Measurements from ENCODE around the gene MAP2K4. TPM values are rescaled to one million over a fixed set of nuclear protein-coding genes. Genes with fewer than 3 reads are reported as not detected.
A peak's percentile ranks its signal among the peaks of the same experiment; 100 is the strongest.
"Not testable (repeated sequence)": the region's sequence is repeated elsewhere in the genome, so short reads cannot be mapped to it uniquely, and the experiment has no call there.

The MAP2K4 gene
- 53.6 and 57.0 TPM in 2 replicates for total RNA-seq
- polyA plus RNA-seq, result 36.2 and 38.5 TPM in 2 replicates

DNA sequence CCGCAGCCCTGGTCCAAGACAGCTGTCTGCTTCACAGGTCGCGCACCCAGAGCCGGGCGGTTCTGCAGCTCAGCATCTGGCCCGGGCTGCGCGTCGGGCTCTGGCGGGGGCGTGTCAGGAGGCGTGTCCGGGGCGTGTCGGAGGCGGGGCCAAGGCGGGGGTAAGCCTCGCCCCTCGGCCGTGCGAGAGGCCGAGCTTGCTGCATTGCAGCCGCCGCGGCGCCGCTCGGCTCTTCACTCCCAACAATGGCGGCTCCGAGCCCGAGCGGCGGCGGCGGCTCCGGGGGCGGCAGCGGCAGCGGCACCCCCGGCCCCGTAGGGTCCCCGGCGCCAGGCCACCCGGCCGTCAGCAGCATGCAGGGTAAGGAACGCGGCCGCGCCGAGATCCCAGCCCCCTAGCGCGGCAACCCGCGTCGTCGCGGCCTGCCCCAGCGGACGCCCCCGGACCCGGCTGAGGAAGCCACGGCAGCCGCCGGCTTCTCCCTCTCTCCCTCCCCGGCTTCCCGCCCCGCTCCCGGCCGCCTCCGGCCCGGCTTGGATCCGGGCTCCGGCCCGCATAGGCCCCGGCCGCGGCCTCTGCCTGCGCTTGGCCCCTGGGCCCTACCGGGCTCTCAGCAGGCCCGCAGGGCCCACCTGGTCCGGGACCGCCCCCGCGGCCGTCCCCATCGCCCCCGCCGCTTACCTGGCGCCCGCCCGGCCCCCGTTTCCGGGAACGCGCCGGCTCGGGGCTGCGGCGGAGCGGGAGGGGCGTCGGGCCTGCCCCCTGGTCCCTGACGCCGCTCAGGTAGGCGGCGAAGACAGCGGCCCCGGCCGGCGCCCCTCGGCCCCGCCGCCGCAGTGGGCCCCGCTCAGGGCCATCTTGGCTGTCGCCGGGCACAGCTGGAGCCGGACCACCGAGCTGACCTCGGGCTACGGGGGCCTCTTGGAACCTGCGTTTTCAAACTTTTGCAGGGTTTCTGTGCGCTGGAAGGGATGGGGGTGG lies at the start of gene MAP2K4:
MAP2K4 (plus strand) TSS at position 236 of the 981 bp plus-strand sequence; CDS start at position 246, 10 bp downstream.
- Histone ChIP-seq H4K20me1 (ENCODE audit: insufficient read depth, poor library complexity, severe bottlenecking) (peaks cover 42% of the 10 kb centered on the region), H3K27ac (peak within 1 kb of the TSS; percentile 98), H3K9me2 (replicated peaks; ENCODE audit: insufficient read depth) (no peaks in the 10 kb centered on the region), H3K4me2 (peak within 1 kb of the TSS; percentile 94), H2AFZ (peak within 1 kb of the TSS; percentile 60), H3K4me1 (ENCODE audit: insufficient read depth) (peaks cover 20% of the 10 kb centered on the region), H3K4me3 (peak within 1 kb of the TSS; percentile 92), H3K27me3 (no peaks in the 10 kb centered on the region), H3K79me2 (peaks cover 50% of the 10 kb centered on the region), H3K36me3 (replicated peaks; ENCODE audit: insufficient read depth, low read depth) (no peaks in the 10 kb centered on the region), H3K9me3 (ENCODE audit: low read depth) (no peaks in the 10 kb centered on the region)
- TF ChIP-seq EZH2 (IDR thresholded peaks at IDR 0.05; ENCODE audit: borderline replicate concordance) (no peak), EZH2phosphoT487 (IDR thresholded peaks at IDR 0.05; ENCODE audit: low read depth, severe bottlenecking, unreplicated experiment) (no peak)
- TF ChIP-seq, protein P1, sequence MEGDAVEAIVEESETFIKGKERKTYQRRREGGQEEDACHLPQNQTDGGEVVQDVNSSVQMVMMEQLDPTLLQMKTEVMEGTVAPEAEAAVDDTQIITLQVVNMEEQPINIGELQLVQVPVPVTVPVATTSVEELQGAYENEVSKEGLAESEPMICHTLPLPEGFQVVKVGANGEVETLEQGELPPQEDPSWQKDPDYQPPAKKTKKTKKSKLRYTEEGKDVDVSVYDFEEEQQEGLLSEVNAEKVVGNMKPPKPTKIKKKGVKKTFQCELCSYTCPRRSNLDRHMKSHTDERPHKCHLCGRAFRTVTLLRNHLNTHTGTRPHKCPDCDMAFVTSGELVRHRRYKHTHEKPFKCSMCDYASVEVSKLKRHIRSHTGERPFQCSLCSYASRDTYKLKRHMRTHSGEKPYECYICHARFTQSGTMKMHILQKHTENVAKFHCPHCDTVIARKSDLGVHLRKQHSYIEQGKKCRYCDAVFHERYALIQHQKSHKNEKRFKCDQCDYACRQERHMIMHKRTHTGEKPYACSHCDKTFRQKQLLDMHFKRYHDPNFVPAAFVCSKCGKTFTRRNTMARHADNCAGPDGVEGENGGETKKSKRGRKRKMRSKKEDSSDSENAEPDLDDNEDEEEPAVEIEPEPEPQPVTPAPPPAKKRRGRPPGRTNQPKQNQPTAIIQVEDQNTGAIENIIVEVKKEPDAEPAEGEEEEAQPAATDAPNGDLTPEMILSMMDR (IDR thresholded peaks at IDR 0.05; ENCODE audit: poor library complexity), result no peak
- DNase-seq (ENCODE audit: low spot score), result peak; percentile 96
- WGBS (ENCODE audit: low lambda C conversion rate, missing lambda C conversion rate), result 1% methylated on average over 66 of the region's 123 CpGs

DNA sequence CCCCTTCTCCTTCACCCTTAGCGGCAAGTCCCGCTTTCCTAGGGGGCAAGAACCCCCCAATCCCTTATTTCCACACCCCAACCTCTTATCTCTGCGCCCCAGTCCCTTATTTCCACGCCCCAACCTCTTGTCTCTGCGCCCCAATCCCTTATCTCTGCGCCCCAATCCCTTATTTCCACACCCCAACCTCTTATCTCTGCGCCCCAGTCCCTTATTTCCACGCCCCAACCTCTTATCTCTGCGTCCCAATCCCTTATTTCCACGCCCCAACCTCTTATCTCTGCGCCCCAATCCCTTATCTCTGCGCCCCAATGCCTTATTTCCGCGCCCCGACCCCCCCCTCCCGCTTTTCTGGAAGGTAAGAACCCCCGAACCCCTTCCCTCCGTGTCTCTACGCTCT lies 47.9 kb upstream of the MAP2K4 start:
- DNase-seq (ENCODE audit: low spot score); H2AFZ ChIP-seq; H3K4me1 ChIP-seq (ENCODE audit: insufficient read depth); H3K36me3 ChIP-seq (replicated peaks; ENCODE audit: insufficient read depth, low read depth); H4K20me1 ChIP-seq (ENCODE audit: insufficient read depth, poor library complexity, severe bottlenecking); H3K27ac ChIP-seq; H3K79me2 ChIP-seq; H3K4me3 ChIP-seq; H3K4me2 ChIP-seq; H3K27me3 ChIP-seq; H3K9me2 ChIP-seq (replicated peaks; ENCODE audit: insufficient read depth); H3K9me3 ChIP-seq (ENCODE audit: low read depth): not testable (repeated sequence)
- 96% methylated on average over 10 of the region's 19 CpGs for WGBS (ENCODE audit: low lambda C conversion rate, missing lambda C conversion rate)

DNA sequence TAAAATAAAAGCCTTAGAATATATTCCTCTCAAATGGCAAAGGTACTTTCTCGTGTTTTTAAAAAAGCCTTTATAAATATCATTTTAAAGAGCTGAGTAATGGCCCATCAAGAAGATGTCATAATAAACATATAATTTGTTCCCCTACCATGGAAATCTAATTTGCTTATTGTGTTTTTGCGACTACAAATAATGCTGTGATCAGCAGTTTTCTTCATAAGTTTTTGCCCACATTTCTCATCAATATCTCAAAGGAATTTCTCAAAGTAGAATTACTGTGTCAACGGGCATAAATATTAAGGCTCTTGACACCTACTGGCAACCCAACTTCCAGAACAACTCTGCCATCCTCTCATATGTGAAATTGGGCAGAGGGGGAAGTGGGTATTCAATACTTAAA lies 40.9 kb upstream of the MAP2K4 start:
- H3K4me1 ChIP-seq (ENCODE audit: insufficient read depth), result no peaks in the 10 kb centered on the region
- H3K36me3 ChIP-seq (replicated peaks; ENCODE audit: insufficient read depth, low read depth), result no peaks in the 10 kb centered on the region
- no peaks in the 10 kb centered on the region for H3K9me3 ChIP-seq (ENCODE audit: low read depth)
- no peaks in the 10 kb centered on the region for H3K27me3 ChIP-seq
- H3K9me2 ChIP-seq (replicated peaks; ENCODE audit: insufficient read depth), result no peaks in the 10 kb centered on the region
- no peak overlapping the region for H3K4me3 ChIP-seq
- H3K4me2 ChIP-seq, result no peak overlapping the region
- 94% methylated on average over 3 of the region's 3 CpGs for WGBS (ENCODE audit: low lambda C conversion rate, missing lambda C conversion rate)
- H3K79me2 ChIP-seq, result no peaks in the 10 kb centered on the region
- no peaks in the 10 kb centered on the region for H4K20me1 ChIP-seq (ENCODE audit: insufficient read depth, poor library complexity, severe bottlenecking)
- H2AFZ ChIP-seq, result no peak overlapping the region
- no peak overlapping the region for H3K27ac ChIP-seq
- TF ChIP-seq EZH2phosphoT487 (IDR thresholded peaks at IDR 0.05; ENCODE audit: low read depth, severe bottlenecking, unreplicated experiment), result no peak
- TF ChIP-seq, protein P1 (IDR thresholded peaks at IDR 0.05; ENCODE audit: poor library complexity), result no peak
- TF ChIP-seq EZH2 (IDR thresholded peaks at IDR 0.05; ENCODE audit: borderline replicate concordance), result no peak
- no peak for DNase-seq (ENCODE audit: low spot score)

DNA sequence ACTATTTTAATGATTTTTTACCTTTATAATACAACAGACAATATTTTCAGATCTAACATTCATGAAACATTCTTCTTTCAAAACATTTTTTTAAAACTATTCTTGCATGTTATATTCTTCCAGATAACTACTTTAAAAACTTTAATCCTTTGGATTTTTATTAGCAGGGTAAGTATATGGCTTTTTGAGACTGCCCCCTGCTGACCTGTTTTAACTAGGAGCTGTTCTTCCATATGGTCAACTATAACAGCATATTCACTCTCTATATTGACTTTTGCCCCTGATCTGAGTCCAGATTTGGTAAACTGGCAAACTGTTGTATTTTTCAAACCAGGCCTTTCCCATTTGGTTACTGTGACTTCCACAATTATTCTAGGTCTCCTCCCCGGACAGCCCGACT lies 39.9 kb upstream of the MAP2K4 start:
- Histone ChIP-seq H3K79me2 (no peaks in the 10 kb centered on the region), H3K27ac (no peak overlapping the region), H3K9me3 (ENCODE audit: low read depth) (no peaks in the 10 kb centered on the region), H3K36me3 (replicated peaks; ENCODE audit: insufficient read depth, low read depth) (no peaks in the 10 kb centered on the region), H3K4me3 (no peak overlapping the region), H3K27me3 (no peaks in the 10 kb centered on the region), H4K20me1 (ENCODE audit: insufficient read depth, poor library complexity, severe bottlenecking) (no peaks in the 10 kb centered on the region), H2AFZ (no peak overlapping the region), H3K4me1 (ENCODE audit: insufficient read depth) (no peaks in the 10 kb centered on the region), H3K4me2 (no peak overlapping the region), H3K9me2 (replicated peaks; ENCODE audit: insufficient read depth) (no peaks in the 10 kb centered on the region)
- 94% methylated on average over 2 of the region's 2 CpGs for WGBS (ENCODE audit: low lambda C conversion rate, missing lambda C conversion rate)
- no peak for TF ChIP-seq EZH2phosphoT487 (IDR thresholded peaks at IDR 0.05; ENCODE audit: low read depth, severe bottlenecking, unreplicated experiment)
- TF ChIP-seq, protein P1 (IDR thresholded peaks at IDR 0.05; ENCODE audit: poor library complexity), result peak; percentile 20
- DNase-seq (ENCODE audit: low spot score), result no peak
